CD4-positive, alpha-beta T cell (primary cell): Measurements from ENCODE around the gene EIF1AX. TPM values are rescaled to one million over a fixed set of nuclear protein-coding genes. Genes with fewer than 3 reads are reported as not detected.
"Not testable (repeated sequence)": the region's sequence is repeated elsewhere in the genome, so short reads cannot be mapped to it uniquely, and the experiment has no call there.

Experiments
- ATAC-seq: fragments of 200-7000 bp; cut with Tn5 transposase; one replicate; pipeline ENCODE4 v1.10.0; 2022; ENCODE audit warnings: mild to moderate bottlenecking; ENCODE audit not compliant: poor library complexity
- CTCF ChIA-PET: fragments of 350-600 bp; sonication (Branson Sonifier 250); formaldehyde crosslinking; loops from one replicate; lab custom pipeline; 2021; ENCODE audit warnings: antibody characterized with exemption, inconsistent platforms; lab: Charles Lee
- POLR2A ChIA-PET: fragments of 350-600 bp; sonication (Branson Sonifier 250); formaldehyde crosslinking; loops from one replicate; lab custom pipeline; 2021; ENCODE audit warnings: antibody characterized with exemption, inconsistent platforms; lab: Charles Lee
- DNase-seq, 14 experiments: peaks; one replicate each; pipeline ENCODE4 v3.0.0-alpha.2; 2013 to 2020; ENCODE audit warnings: mixed read lengths in 2 of 14
- H3K27ac ChIP-seq, 2 donors: one replicate each; pipeline versions ENCODE4 v1.5.1 to v1.7.0; 2013; ENCODE audit warnings: low read length in 2 of 2, low read depth in 1 of 2, mild to moderate bottlenecking in 1 of 2
- H3K27me3 ChIP-seq, 2 experiments: 1 replicate in 1 of 2; 2 replicates in 1 of 2; pipeline versions ENCODE4 v1.6.1 to v1.7.0; 2013; ENCODE audit warnings: low read length in 2 of 2, control low read depth in 1 of 2, mild to moderate bottlenecking in 1 of 2, moderate library complexity in 1 of 2; ENCODE audit not compliant: insufficient read depth in 2 of 2, control insufficient read depth in 1 of 2
- H3K36me3 ChIP-seq: one replicate; pipeline ENCODE4 v1.6.1; 2013; ENCODE audit warnings: low read length, control low read depth; ENCODE audit not compliant: insufficient read depth
- H3K4me1 ChIP-seq: one replicate; pipeline ENCODE4 v1.6.1; 2013; ENCODE audit warnings: low read length, control low read depth; ENCODE audit not compliant: insufficient read depth
- H3K4me3 ChIP-seq: one replicate; pipeline ENCODE4 v1.5.1; 2013; ENCODE audit warnings: mild to moderate bottlenecking, low read length, moderate library complexity
- H3K9me3 ChIP-seq, 2 experiments: 1 replicate in 1 of 2; 2 replicates in 1 of 2; pipeline versions ENCODE4 v1.6.1 to v1.7.0; 2013; ENCODE audit warnings: low read length in 2 of 2, mild to moderate bottlenecking in 2 of 2, control low read depth in 1 of 2, moderate library complexity in 1 of 2; ENCODE audit not compliant: control insufficient read depth in 1 of 2, insufficient read depth in 1 of 2
- H3K27ac Mint-ChIP-seq: one replicate; pipeline ENCODE4 v1.8.0; 2020; ENCODE audit warnings: mixed read lengths
- H3K27me3 Mint-ChIP-seq: one replicate; pipeline ENCODE4 v1.8.0; 2021; ENCODE audit warnings: mixed read lengths
- H3K36me3 Mint-ChIP-seq: one replicate; pipeline ENCODE4 v1.8.0; 2021; ENCODE audit warnings: low read depth, mixed read lengths
- H3K4me1 Mint-ChIP-seq: one replicate; pipeline ENCODE4 v1.8.0; 2021; ENCODE audit warnings: low read depth, mixed read lengths
- H3K4me3 Mint-ChIP-seq: one replicate; pipeline ENCODE4 v1.8.0; 2020; ENCODE audit warnings: mild to moderate bottlenecking, mixed read lengths
- H3K9me3 Mint-ChIP-seq: one replicate; pipeline ENCODE4 v1.8.0; 2020; ENCODE audit warnings: mixed read lengths
- CTCF ChIP-seq: fragments of 200-600 bp; IDR thresholded peaks from one replicate; pipeline ENCODE4 v1.8.0; 2022; ENCODE audit warnings: antibody characterized with exemption, mild to moderate bottlenecking
- intact Hi-C, 2 experiments: fragments of 100-400 bp; cut with DNase I in 1 of 2; cut with micrococcal nuclease in 1 of 2; formaldehyde crosslinking; loops; one replicate each; pipeline versions ENCODE4 v1.15.1 to v1.9.0; 2023 to 2025; cut with DNase I, micrococcal nuclease
- total RNA-seq, 174 experiments: library from RNA in 2 of 174; stranded (reverse) in 2 of 174; gene quantifications; one replicate each; pipeline ENCODE4 v1.2.3 and lab custom pipeline; 2021 to 2026

The EIF1AX gene
- total RNA-seq, 2 experiments from 2014 or later = 56.1 to 62.5 TPM

- Histone ChIP-seq H3K36me3 (peaks cover 45% of the 10 kb centered on the region), H3K4me3 (no peak overlapping the region), H3K4me1 (no peaks in the 10 kb centered on the region), H3K9me3 (no peaks in the 10 kb centered on the region), H3K27me3 (no peaks in the 10 kb centered on the region), H3K27ac (no peak overlapping the region)
- ATAC-seq = no peak
- peaks cover 55% of the 10 kb centered on the region for H3K36me3 Mint-ChIP-seq
- H3K27ac Mint-ChIP-seq = no peak overlapping the region
- no peaks in the 10 kb centered on the region for H3K27me3 Mint-ChIP-seq
- POLR2A ChIA-PET = no interaction called here
- H3K4me1 Mint-ChIP-seq = peaks cover 4% of the 10 kb centered on the region
- no peak overlapping the region for H3K4me3 Mint-ChIP-seq
- intact Hi-C loops = loop anchor here (5.0 to 10.0 kb wide), 3 partner anchors 224 to 584 kb away; no protein-coding TSS in a partner anchor
- TF ChIP-seq CTCF = no peak
- CTCF ChIA-PET = no interaction called here
- DNase-seq = no peak
- H3K9me3 Mint-ChIP-seq = no peaks in the 10 kb centered on the region
Observed at GRCh38 chrX:20128670-20129069, 13.0 kb downstream of the EIF1AX start.

- ATAC-seq = peak; percentile 77
- peaks cover 32% of the 10 kb centered on the region for H3K36me3 ChIP-seq
Observed at GRCh38 chrX:20127440-20127839, 14.2 kb downstream of the EIF1AX start.

GRCh38 chrX:20126833-20127232 is 14.8 kb downstream of the EIF1AX start:
- DNase-seq, H3K27ac Mint-ChIP-seq, H3K9me3 ChIP-seq, H3K27me3 Mint-ChIP-seq, H3K27me3 ChIP-seq, ATAC-seq, H3K9me3 Mint-ChIP-seq, H3K4me1 ChIP-seq, POLR2A ChIA-PET, H3K27ac ChIP-seq, CTCF ChIA-PET, H3K4me3 Mint-ChIP-seq, H3K4me3 ChIP-seq, H3K4me1 Mint-ChIP-seq: not testable (repeated sequence)
- H3K36me3 Mint-ChIP-seq = peaks cover 37% of the 10 kb centered on the region
- intact Hi-C loops = loop anchor here (5.0 to 10.0 kb wide), 3 partner anchors 222 to 582 kb away; no protein-coding TSS in a partner anchor
- H3K36me3 ChIP-seq = peaks cover 28% of the 10 kb centered on the region

More at GRCh38 chrX:20127440-20127839, 14.2 kb downstream of the EIF1AX start:
- H3K27ac ChIP-seq, CTCF ChIA-PET, H3K9me3 Mint-ChIP-seq, POLR2A ChIA-PET, H3K27me3 Mint-ChIP-seq, DNase-seq, H3K9me3 ChIP-seq, H3K4me1 ChIP-seq, H3K27me3 ChIP-seq, H3K4me3 Mint-ChIP-seq, H3K4me1 Mint-ChIP-seq, H3K4me3 ChIP-seq, H3K27ac Mint-ChIP-seq: not testable (repeated sequence)
- intact Hi-C loops = loop anchor here (5.0 to 10.0 kb wide), 3 partner anchors 223 to 583 kb away; no protein-coding TSS in a partner anchor
- peaks cover 43% of the 10 kb centered on the region for H3K36me3 Mint-ChIP-seq

GRCh38 chrX:20124964-20125363 is 16.7 kb downstream of the EIF1AX start:
- no peaks in the 10 kb centered on the region for H3K9me3 Mint-ChIP-seq
- CTCF ChIA-PET = no interaction called here
- Histone ChIP-seq H3K4me1 (no peaks in the 10 kb centered on the region), H3K9me3 (no peaks in the 10 kb centered on the region), H3K36me3 (peaks cover 17% of the 10 kb centered on the region), H3K27me3 (no peaks in the 10 kb centered on the region), H3K27ac (no peak overlapping the region), H3K4me3 (no peak overlapping the region)
- no peak for TF ChIP-seq CTCF
- H3K27ac Mint-ChIP-seq = no peak overlapping the region
- no peak overlapping the region for H3K4me3 Mint-ChIP-seq
- POLR2A ChIA-PET = no interaction called here
- H3K36me3 Mint-ChIP-seq = peaks cover 25% of the 10 kb centered on the region
- ATAC-seq (no peak), DNase-seq (no peak)
- intact Hi-C loops = loop anchor here (5.0 to 10.0 kb wide), 3 partner anchors 220 to 580 kb away; no protein-coding TSS in a partner anchor
- H3K27me3 Mint-ChIP-seq = no peaks in the 10 kb centered on the region
- H3K4me1 Mint-ChIP-seq = no peaks in the 10 kb centered on the region
